Mononuclear cell (primary cell): ENCODE measurements around the gene OBI1. TPM values are rescaled to one million over a fixed set of nuclear protein-coding genes. Genes with fewer than 3 reads are reported as not detected.

Experiments
- H3K27me3 ChIP-seq: 2 replicates; pipeline ENCODE4 v1.6.0; 2011; ENCODE audit warnings: low read length, control low read depth; ENCODE audit not compliant: insufficient read depth
- H3K4me1 ChIP-seq: 2 replicates; pipeline ENCODE4 v1.5.1; 2011; ENCODE audit warnings: mild to moderate bottlenecking, low read length, control low read depth; ENCODE audit not compliant: insufficient read depth
- H3K4me3 ChIP-seq: 2 replicates; pipeline ENCODE4 v1.5.1; 2011; ENCODE audit warnings: mild to moderate bottlenecking, low read length, moderate library complexity
- H3K9me3 ChIP-seq: 2 replicates; pipeline ENCODE4 v1.5.1; 2011; ENCODE audit warnings: low read depth, mild to moderate bottlenecking, control low read depth, low read length
- total RNA-seq: library from RNA; depleted of rRNA; stranded (reverse); fragments of >200 nt; gene quantifications from one replicate; pipeline ENCODE4 v1.2.3, GENCODE V29; 2012

The OBI1 gene
- total RNA-seq, 1 donor: 7.5 TPM

- H3K4me1 ChIP-seq: no peaks in the 10 kb centered on the region
- H3K4me3 ChIP-seq: no peak overlapping the region
- no peaks in the 10 kb centered on the region for H3K27me3 ChIP-seq
- no peaks in the 10 kb centered on the region for H3K9me3 ChIP-seq
Measured at GRCh38 chr13:78620936-78621470, 38.0 kb downstream of the OBI1 start.

GRCh38 chr13:78618411-78618810 is 40.5 kb downstream of the OBI1 start:
- Histone ChIP-seq H3K27me3 (no peaks in the 10 kb centered on the region), H3K4me3 (no peak overlapping the region), H3K9me3 (no peaks in the 10 kb centered on the region), H3K4me1 (no peaks in the 10 kb centered on the region)

DNA sequence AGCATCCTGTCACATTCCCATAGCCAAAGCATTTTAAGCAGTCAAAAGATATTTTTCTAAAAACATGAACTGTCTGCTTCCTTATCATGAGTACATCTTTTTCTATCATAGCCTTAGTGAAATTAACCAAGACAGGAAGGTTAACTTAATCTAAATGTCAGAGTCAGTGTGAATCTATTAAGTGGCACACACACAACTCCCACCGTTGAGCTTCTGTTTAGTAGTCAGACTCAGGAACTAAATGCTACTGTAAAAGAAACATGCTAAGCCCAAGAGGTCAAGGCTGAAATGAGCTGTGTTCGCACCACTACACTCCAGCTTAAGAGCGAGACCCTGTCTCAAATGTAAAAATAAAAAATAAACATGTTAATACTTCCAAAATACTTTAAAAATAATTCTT is 47.9 kb downstream of the OBI1 start:
- Histone ChIP-seq H3K4me1 (peaks cover 31% of the 10 kb centered on the region), H3K4me3 (no peak overlapping the region), H3K9me3 (no peaks in the 10 kb centered on the region), H3K27me3 (peaks cover 63% of the 10 kb centered on the region)

DNA sequence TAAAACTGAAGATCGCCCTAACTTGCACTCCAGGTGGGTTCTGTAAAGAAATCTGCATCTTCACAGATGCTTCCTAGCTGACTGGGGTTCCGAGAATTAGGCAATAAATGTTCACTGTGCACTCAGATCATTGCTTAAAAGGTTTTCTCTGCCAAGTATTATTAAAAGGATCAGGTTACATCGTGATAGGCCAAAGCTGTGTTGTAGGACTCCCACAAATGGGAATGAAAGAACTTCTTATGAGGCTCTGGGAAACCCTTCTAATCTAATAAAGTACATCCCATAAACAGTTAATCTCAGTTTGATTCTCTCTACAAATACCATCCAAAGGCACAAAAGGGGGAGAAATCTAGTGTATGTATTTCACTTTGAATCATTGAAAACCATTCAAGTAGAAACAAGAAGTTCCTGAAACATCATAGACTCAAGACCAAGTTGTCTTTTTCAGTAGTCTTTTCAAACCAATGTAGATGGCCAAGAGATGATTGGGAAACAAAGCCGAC is 48.5 kb downstream of the OBI1 start:
- Histone ChIP-seq H3K4me1 (peaks cover 31% of the 10 kb centered on the region), H3K4me3 (no peak overlapping the region), H3K27me3 (peaks cover 69% of the 10 kb centered on the region), H3K9me3 (no peaks in the 10 kb centered on the region)

DNA sequence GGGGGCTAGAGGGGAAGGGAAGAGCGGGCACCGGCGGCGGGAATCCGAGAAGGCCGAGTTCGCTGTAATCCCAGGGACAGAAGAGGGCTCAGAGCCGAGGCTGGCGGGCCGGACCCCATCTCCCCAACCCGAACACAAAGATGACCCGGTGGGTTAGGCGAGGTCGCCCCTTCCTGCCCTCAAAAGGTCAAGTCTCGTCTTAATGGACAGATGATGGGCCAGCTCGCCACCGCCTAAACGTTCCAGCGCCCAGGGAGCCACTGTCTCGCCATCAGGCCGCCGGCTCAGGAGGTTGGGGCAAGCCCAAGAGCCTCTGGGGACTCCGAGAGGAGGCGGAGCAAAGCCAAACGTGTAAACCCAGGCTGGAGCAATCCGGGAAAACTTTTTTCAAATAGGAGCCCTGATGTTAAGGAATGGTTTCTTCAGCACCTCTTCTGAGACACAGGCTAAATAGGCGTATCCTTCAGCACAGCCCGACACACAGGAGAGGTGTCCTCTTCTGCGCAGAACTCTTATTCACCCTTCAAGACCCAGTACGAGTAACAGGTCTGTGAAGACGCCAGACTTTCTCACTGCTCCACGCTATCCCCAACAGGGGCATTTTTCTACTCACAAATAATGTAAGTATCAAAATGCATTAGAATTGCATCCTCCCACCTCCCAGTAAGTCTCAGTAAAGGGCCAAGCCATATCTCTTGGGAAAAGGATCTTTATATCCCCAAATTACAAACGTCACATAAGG is 49.3 kb downstream of the OBI1 start:
- Histone ChIP-seq H3K4me1 (peaks cover 31% of the 10 kb centered on the region), H3K9me3 (no peaks in the 10 kb centered on the region), H3K4me3 (peak overlapping the region; percentile 24), H3K27me3 (peaks cover 77% of the 10 kb centered on the region)

- Histone ChIP-seq H3K4me3 (peak overlapping the region; percentile 24), H3K27me3 (peaks cover 84% of the 10 kb centered on the region), H3K4me1 (peaks cover 32% of the 10 kb centered on the region), H3K9me3 (no peaks in the 10 kb centered on the region)
Measured at GRCh38 chr13:78608688-78609463, 50.1 kb downstream of the OBI1 start.

GRCh38 chr13:78608252-78608687 is 50.7 kb downstream of the OBI1 start:
- peaks cover 90% of the 10 kb centered on the region for H3K27me3 ChIP-seq
- H3K4me3 ChIP-seq: no peak overlapping the region
- H3K4me1 ChIP-seq: peaks cover 38% of the 10 kb centered on the region
- H3K9me3 ChIP-seq: no peaks in the 10 kb centered on the region

DNA sequence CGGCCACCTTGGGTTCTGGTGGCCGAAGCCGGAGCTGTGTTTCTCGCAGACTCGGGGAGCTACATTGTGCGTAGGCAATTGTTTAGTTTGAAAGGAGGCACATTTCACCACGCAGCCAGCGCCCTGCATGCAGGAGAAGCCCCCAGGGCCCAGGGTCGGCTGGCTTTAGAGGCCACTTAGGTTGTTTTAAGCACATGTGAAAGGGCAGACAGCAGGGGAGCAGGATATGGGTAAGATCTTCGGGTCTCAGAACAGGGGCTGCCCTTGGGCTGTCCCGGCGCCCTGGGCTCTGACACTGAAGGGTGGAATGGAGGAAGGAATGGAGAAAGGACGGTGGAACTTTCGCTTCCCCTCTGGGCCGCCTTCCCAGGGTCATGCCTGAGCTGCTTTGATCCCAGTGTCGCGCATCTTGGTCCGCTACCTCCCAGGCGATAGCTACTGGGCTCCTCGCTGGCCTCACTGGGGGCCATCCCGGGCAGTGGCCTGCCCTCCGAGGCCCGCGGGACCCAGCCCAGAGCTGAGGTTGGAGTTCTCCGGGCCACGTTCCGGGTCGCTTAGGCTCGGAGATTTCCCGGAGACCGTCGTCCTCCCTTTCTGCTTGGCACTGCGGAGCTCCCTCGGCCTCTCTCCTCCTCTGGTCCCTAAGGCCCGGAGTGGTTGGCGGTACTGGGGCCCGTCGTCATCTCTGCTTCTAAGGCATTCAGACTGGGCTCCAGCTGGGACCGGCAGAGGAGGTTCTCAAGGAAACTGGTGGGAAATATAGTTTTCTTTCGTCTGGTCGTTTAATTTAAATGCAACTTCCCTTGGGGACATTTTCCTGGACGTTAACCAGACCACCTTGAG is 51.3 kb downstream of the OBI1 start:
- H3K4me3 ChIP-seq: no peak overlapping the region
- H3K27me3 ChIP-seq: peaks cover 95% of the 10 kb centered on the region
- no peaks in the 10 kb centered on the region for H3K9me3 ChIP-seq
- peaks cover 44% of the 10 kb centered on the region for H3K4me1 ChIP-seq

- Histone ChIP-seq H3K4me3 (no peak overlapping the region), H3K4me1 (peaks cover 49% of the 10 kb centered on the region), H3K9me3 (no peaks in the 10 kb centered on the region), H3K27me3 (peaks cover 94% of the 10 kb centered on the region)
Measured at GRCh38 chr13:78606471-78607408, 52.2 kb downstream of the OBI1 start.

GRCh38 chr13:78604782-78605611 is 54.0 kb downstream of the OBI1 start:
- Histone ChIP-seq H3K27me3 (peaks cover 93% of the 10 kb centered on the region), H3K4me1 (peaks cover 62% of the 10 kb centered on the region), H3K4me3 (no peak overlapping the region), H3K9me3 (no peaks in the 10 kb centered on the region)

DNA sequence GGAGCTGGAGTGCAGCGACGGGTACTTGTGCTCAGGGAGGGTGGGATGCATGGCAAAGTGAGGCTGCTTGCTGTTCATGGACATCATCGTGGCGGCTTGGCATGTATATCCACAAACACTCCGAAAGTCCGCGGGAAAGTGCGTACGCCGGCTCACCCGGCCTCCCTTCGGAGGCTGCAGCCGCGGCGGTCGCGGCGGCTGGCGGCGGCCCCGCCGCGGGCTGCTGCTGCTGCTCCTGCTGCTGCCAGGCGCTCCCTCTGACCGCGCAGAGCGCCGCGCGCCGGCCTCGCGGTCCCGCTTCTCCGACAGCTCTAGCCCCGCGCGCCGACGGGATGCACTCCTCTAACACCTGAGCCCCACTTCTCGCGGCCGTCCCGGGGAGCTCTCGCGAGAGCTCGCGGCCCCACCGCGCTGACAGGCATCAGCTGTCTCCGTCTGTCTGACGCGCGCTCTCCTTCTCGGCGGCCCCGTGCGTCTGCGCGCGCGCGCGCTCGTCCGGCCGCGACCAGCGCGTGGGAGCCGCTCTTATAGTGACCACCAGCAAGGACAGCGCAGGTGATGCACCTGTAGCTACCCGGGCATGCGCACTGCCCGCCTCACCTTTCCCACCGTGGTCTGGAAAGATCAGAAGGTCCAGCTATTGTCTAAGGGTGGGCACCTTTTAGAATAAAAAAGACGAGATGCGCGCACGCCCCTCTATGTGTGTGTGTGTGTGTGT is 55.6 kb downstream of the OBI1 start, which contains the start of gene POU4F1:
Gene POU4F1 (minus strand): TSS at position 313 of the 718 bp plus-strand sequence. CDS start 226 bp downstream, at position 87.
- peaks cover 93% of the 10 kb centered on the region for H3K27me3 ChIP-seq
- peak within 1 kb of the TSS; percentile 8 for H3K4me3 ChIP-seq
- peaks cover 47% of the 10 kb centered on the region for H3K4me1 ChIP-seq
- H3K9me3 ChIP-seq: no peaks in the 10 kb centered on the region

DNA sequence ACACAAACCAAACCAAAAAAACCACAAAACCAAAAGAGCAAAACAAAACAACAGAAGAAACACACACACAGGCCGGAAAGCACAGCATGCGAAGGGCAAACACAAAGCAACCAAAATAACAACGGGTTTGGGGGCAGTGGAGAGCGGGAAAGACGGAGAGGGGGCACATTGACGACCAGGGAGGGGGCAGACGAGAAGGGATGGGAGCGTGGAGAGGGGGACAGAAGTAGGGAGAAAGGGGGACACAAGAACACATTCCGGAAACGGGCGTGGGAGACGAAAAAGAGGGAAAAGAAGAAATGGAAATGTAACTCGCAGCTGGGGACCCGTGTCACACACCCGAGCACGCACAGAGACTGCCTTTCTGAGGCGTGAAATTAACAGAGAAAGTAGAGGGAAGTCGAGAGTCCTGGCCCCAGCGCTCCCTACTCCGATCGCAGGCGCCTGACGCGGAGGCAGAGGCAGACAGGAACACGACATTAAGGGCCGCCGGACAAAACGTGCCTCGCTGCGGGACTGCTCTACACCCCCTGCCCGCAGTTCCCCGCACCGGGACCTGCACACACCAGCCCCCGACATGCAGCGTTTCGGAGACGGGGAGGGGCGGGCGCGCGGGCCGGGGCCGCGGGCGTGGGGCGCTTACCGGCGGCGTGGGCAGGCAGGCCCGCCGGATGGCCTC is 56.3 kb downstream of the OBI1 start:
- no peaks in the 10 kb centered on the region for H3K9me3 ChIP-seq

More for the DNA sequence above, 56.3 kb downstream of the OBI1 start:
- Histone ChIP-seq H3K4me3 (no peak overlapping the region), H3K4me1 (peaks cover 40% of the 10 kb centered on the region), H3K27me3 (peaks cover 93% of the 10 kb centered on the region)
